Measurements from ENCODE around the gene LPP. TPM values are rescaled to one million over a fixed set of nuclear protein-coding genes. Genes with fewer than 3 reads are reported as not detected.

The LPP gene
- total and polyA plus RNA-seq, 5 donors from 2014 or later, result 14.5 to 102 (median 21.7) TPM

- Mint-ChIP-seq H3K27me3 (no peaks in the 10 kb centered on the region), H3K4me3 (no peak overlapping the region), H3K27ac (no peak overlapping the region), H3K4me1 (peaks cover 0 to 5% (median 0%) of the 10 kb centered on the region in 4 donors), H3K9me3 (peaks cover 0 to 2% (median 0%) of the 10 kb centered on the region in 7 donors), H3K36me3 (peaks cover 6% of the 10 kb centered on the region)
- peaks cover 9% of the 10 kb centered on the region for H3K4me1 ChIP-seq (ENCODE audit: control insufficient read depth, insufficient read depth, low read length, poor library complexity, severe bottlenecking)
- H3K9me3 ChIP-seq (ENCODE audit: control insufficient read depth in 2 of 2, low read length in 2 of 2), result no peaks in the 10 kb centered on the region
- H3K27me3 ChIP-seq (ENCODE audit: control insufficient read depth, insufficient read depth, low read length), result no peaks in the 10 kb centered on the region
- H3K4me3 ChIP-seq (ENCODE audit: low read depth, low read length), result no peak overlapping the region
- peak; percentile 97 for ATAC-seq (ENCODE audit: low read depth in 2 of 2)
- no peaks in the 10 kb centered on the region for H3K36me3 ChIP-seq (ENCODE audit: control insufficient read depth, insufficient read depth, low read length)
- DNase-seq, result peak in 2 of 3 donors; percentile 42 to 76
- no peak overlapping the region for H3K27ac ChIP-seq (ENCODE audit: insufficient read depth, low read length, poor library complexity, severe bottlenecking)
Observed at GRCh38 chr3:188788621-188789081, 634.7 kb downstream of the LPP start.

- H3K27ac ChIP-seq (ENCODE audit: insufficient read depth, low read length, poor library complexity, severe bottlenecking), result no peak overlapping the region
Observed at GRCh38 chr3:188789251-188789650, 635.3 kb downstream of the LPP start.

GRCh38 chr3:188791311-188791710 is 637.4 kb downstream of the LPP start:
- Mint-ChIP-seq H3K9me3 (no peaks in the 10 kb centered on the region), H3K27ac (no peak overlapping the region), H3K4me3 (no peak overlapping the region)

More at GRCh38 chr3:188789251-188789650, 635.3 kb downstream of the LPP start:
- DNase-seq, result no peak
- ATAC-seq (ENCODE audit: low read depth in 2 of 2), result no peak
- H3K4me1 Mint-ChIP-seq, result peaks cover 0 to 5% (median 0%) of the 10 kb centered on the region in 4 donors
- no peaks in the 10 kb centered on the region for H3K9me3 Mint-ChIP-seq
- no peaks in the 10 kb centered on the region for H3K27me3 Mint-ChIP-seq
- Histone ChIP-seq H3K27me3 (ENCODE audit: control insufficient read depth, insufficient read depth, low read length) (no peaks in the 10 kb centered on the region), H3K4me1 (ENCODE audit: control insufficient read depth, insufficient read depth, low read length, poor library complexity, severe bottlenecking) (peaks cover 9% of the 10 kb centered on the region), H3K9me3 (ENCODE audit: control insufficient read depth in 2 of 2, low read length in 2 of 2) (no peaks in the 10 kb centered on the region), H3K36me3 (ENCODE audit: control insufficient read depth, insufficient read depth, low read length) (no peaks in the 10 kb centered on the region), H3K4me3 (ENCODE audit: low read depth, low read length) (no peak overlapping the region)
- H3K27ac Mint-ChIP-seq, result no peak overlapping the region
- H3K4me3 Mint-ChIP-seq, result no peak overlapping the region
- H3K36me3 Mint-ChIP-seq, result peaks cover 6% of the 10 kb centered on the region

GRCh38 chr3:188792793-188793192 is 638.8 kb downstream of the LPP start:
- ATAC-seq (ENCODE audit: low read depth in 2 of 2) (no peak), DNase-seq (no peak)
- no peaks in the 10 kb centered on the region for H3K27me3 Mint-ChIP-seq
- H3K4me1 ChIP-seq (ENCODE audit: control insufficient read depth, insufficient read depth, low read length, poor library complexity, severe bottlenecking), result peaks cover 7% of the 10 kb centered on the region
- no peak overlapping the region for H3K4me3 ChIP-seq (ENCODE audit: low read depth, low read length)
- H3K4me1 Mint-ChIP-seq, result peaks cover 0 to 3% (median 0%) of the 10 kb centered on the region in 4 donors
- H3K36me3 Mint-ChIP-seq, result peaks cover 6% of the 10 kb centered on the region
- H3K9me3 Mint-ChIP-seq, result no peaks in the 10 kb centered on the region
- peak overlapping the region in 1 of 3 donors; percentile 61 for H3K27ac Mint-ChIP-seq
- no peak overlapping the region for H3K27ac ChIP-seq (ENCODE audit: insufficient read depth, low read length, poor library complexity, severe bottlenecking)
- H3K9me3 ChIP-seq (ENCODE audit: control insufficient read depth in 2 of 2, low read length in 2 of 2), result no peaks in the 10 kb centered on the region
- no peaks in the 10 kb centered on the region for H3K36me3 ChIP-seq (ENCODE audit: control insufficient read depth, insufficient read depth, low read length)
- H3K4me3 Mint-ChIP-seq, result no peak overlapping the region
- H3K27me3 ChIP-seq (ENCODE audit: control insufficient read depth, insufficient read depth, low read length), result no peaks in the 10 kb centered on the region

More at GRCh38 chr3:188791311-188791710, 637.4 kb downstream of the LPP start:
- Histone ChIP-seq H3K27ac (ENCODE audit: insufficient read depth, low read length, poor library complexity, severe bottlenecking) (no peak overlapping the region), H3K27me3 (ENCODE audit: control insufficient read depth, insufficient read depth, low read length) (no peaks in the 10 kb centered on the region), H3K9me3 (ENCODE audit: control insufficient read depth in 2 of 2, low read length in 2 of 2) (no peaks in the 10 kb centered on the region), H3K4me3 (ENCODE audit: low read depth, low read length) (no peak overlapping the region), H3K4me1 (ENCODE audit: control insufficient read depth, insufficient read depth, low read length, poor library complexity, severe bottlenecking) (peaks cover 9% of the 10 kb centered on the region), H3K36me3 (ENCODE audit: control insufficient read depth, insufficient read depth, low read length) (no peaks in the 10 kb centered on the region)
- Mint-ChIP-seq H3K4me1 (no peaks in the 10 kb centered on the region), H3K36me3 (peaks cover 6% of the 10 kb centered on the region), H3K27me3 (no peaks in the 10 kb centered on the region)
- DNase-seq (no peak), ATAC-seq (ENCODE audit: low read depth in 2 of 2) (no peak)

DNA sequence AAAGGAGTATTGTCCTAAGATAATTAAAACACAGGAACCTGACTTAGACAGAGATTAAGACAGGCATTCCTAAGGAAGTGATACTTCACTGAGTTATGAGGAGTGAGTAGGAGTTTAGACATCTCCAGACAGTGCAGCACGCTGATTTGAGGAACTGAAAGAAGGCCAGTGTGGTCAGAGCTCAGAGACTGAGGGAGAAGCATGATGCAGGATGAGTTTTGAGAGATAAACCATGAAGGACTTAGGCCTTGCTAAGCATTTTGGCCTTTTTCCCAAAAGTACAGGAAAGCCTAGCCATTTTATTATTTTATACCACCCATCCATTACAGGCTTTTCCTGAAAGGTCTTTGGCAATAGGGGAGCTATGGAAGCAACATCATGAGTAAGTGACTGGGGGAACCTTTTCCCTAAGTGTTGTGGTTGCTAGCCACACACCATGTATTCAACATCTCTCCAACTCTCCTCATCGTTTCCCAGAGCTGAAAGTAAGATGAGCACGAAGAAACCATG is 642.2 kb downstream of the LPP start:
- Histone ChIP-seq H3K27me3 (ENCODE audit: control insufficient read depth, insufficient read depth, low read length) (no peaks in the 10 kb centered on the region), H3K4me1 (ENCODE audit: control insufficient read depth, insufficient read depth, low read length, poor library complexity, severe bottlenecking) (no peaks in the 10 kb centered on the region), H3K27ac (ENCODE audit: insufficient read depth, low read length, poor library complexity, severe bottlenecking) (no peak overlapping the region), H3K4me3 (ENCODE audit: low read depth, low read length) (no peak overlapping the region), H3K9me3 (ENCODE audit: control insufficient read depth in 2 of 2, low read length in 2 of 2) (no peaks in the 10 kb centered on the region), H3K36me3 (ENCODE audit: control insufficient read depth, insufficient read depth, low read length) (no peaks in the 10 kb centered on the region)
- H3K36me3 Mint-ChIP-seq, result peaks cover 6% of the 10 kb centered on the region
- H3K4me3 Mint-ChIP-seq, result no peak overlapping the region
- peak; percentile 37 to 61 for ATAC-seq (ENCODE audit: low read depth in 2 of 2)
- no peaks in the 10 kb centered on the region for H3K9me3 Mint-ChIP-seq
- DNase-seq, result no peak
- no peak overlapping the region for H3K27ac Mint-ChIP-seq
- peaks cover 0 to 5% (median 0%) of the 10 kb centered on the region in 4 donors for H3K4me1 Mint-ChIP-seq
- H3K27me3 Mint-ChIP-seq, result no peaks in the 10 kb centered on the region

- ATAC-seq (ENCODE audit: low read depth in 2 of 2), result no peak
- no peaks in the 10 kb centered on the region for H3K9me3 Mint-ChIP-seq
- H3K27me3 Mint-ChIP-seq, result no peaks in the 10 kb centered on the region
Observed at GRCh38 chr3:188797045-188797444, 643.1 kb downstream of the LPP start.

DNA sequence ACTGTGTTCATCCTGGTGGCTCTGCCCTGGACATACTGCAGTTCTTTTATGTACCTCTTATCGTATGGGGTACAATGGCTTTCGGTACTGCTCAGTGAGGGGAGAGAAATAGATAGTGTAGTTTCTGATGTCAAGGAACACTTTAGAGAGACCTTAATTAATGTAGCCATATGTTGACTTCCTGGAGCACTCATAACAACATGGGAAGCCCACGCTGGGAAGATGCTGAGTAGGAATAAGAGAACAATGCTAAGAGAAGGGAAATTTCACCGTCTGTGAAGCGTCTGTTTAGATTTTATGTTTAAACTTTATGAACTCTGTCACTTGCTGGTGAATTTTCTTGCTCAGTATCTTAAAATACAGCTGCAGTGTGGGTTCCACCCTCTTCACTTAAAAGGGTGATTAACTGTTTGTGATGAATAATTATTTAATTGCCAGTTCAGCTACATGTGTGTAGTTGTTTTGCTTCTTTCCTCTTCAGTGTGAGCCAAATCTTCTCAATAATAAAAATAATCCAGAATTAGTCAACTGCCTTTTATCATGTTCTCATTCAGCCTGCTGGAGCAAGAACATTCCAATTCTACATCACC is 644.7 kb downstream of the LPP start:
- no peak for DNase-seq
- H3K36me3 ChIP-seq (ENCODE audit: control insufficient read depth, insufficient read depth, low read length), result no peaks in the 10 kb centered on the region
- peaks cover 0 to 5% (median 0%) of the 10 kb centered on the region in 4 donors for H3K4me1 Mint-ChIP-seq
- H3K27ac ChIP-seq (ENCODE audit: insufficient read depth, low read length, poor library complexity, severe bottlenecking), result no peak overlapping the region
- no peak overlapping the region for H3K4me3 ChIP-seq (ENCODE audit: low read depth, low read length)
- H3K36me3 Mint-ChIP-seq, result no peaks in the 10 kb centered on the region
- no peak for ATAC-seq (ENCODE audit: low read depth in 2 of 2)
- no peaks in the 10 kb centered on the region for H3K4me1 ChIP-seq (ENCODE audit: control insufficient read depth, insufficient read depth, low read length, poor library complexity, severe bottlenecking)
- no peaks in the 10 kb centered on the region for H3K27me3 ChIP-seq (ENCODE audit: control insufficient read depth, insufficient read depth, low read length)
- H3K4me3 Mint-ChIP-seq, result no peak overlapping the region
- H3K27me3 Mint-ChIP-seq, result no peaks in the 10 kb centered on the region
- H3K9me3 Mint-ChIP-seq, result peaks cover 0 to 3% (median 0%) of the 10 kb centered on the region in 7 donors
- no peaks in the 10 kb centered on the region for H3K9me3 ChIP-seq (ENCODE audit: control insufficient read depth in 2 of 2, low read length in 2 of 2)
- no peak overlapping the region for H3K27ac Mint-ChIP-seq

More at GRCh38 chr3:188797045-188797444, 643.1 kb downstream of the LPP start:
- no peaks in the 10 kb centered on the region for H3K27me3 ChIP-seq (ENCODE audit: control insufficient read depth, insufficient read depth, low read length)
- no peak overlapping the region for H3K4me3 ChIP-seq (ENCODE audit: low read depth, low read length)
- Mint-ChIP-seq H3K36me3 (peaks cover 3% of the 10 kb centered on the region), H3K27ac (no peak overlapping the region), H3K4me3 (no peak overlapping the region), H3K4me1 (peaks cover 0 to 5% (median 0%) of the 10 kb centered on the region in 4 donors)
- no peaks in the 10 kb centered on the region for H3K9me3 ChIP-seq (ENCODE audit: control insufficient read depth in 2 of 2, low read length in 2 of 2)
- DNase-seq, result no peak
- no peaks in the 10 kb centered on the region for H3K4me1 ChIP-seq (ENCODE audit: control insufficient read depth, insufficient read depth, low read length, poor library complexity, severe bottlenecking)
- no peaks in the 10 kb centered on the region for H3K36me3 ChIP-seq (ENCODE audit: control insufficient read depth, insufficient read depth, low read length)
- H3K27ac ChIP-seq (ENCODE audit: insufficient read depth, low read length, poor library complexity, severe bottlenecking), result no peak overlapping the region

- Histone ChIP-seq H3K27me3 (ENCODE audit: control insufficient read depth, insufficient read depth, low read length) (no peaks in the 10 kb centered on the region), H3K4me1 (ENCODE audit: control insufficient read depth, insufficient read depth, low read length, poor library complexity, severe bottlenecking) (no peaks in the 10 kb centered on the region), H3K36me3 (ENCODE audit: control insufficient read depth, insufficient read depth, low read length) (no peaks in the 10 kb centered on the region), H3K27ac (ENCODE audit: insufficient read depth, low read length, poor library complexity, severe bottlenecking) (no peak overlapping the region), H3K9me3 (ENCODE audit: control insufficient read depth in 2 of 2, low read length in 2 of 2) (peaks cover 1 to 2% of the 10 kb centered on the region in 2 experiments), H3K4me3 (ENCODE audit: low read depth, low read length) (no peak overlapping the region)
- DNase-seq (no peak), ATAC-seq (ENCODE audit: low read depth in 2 of 2) (no peak)
- no peaks in the 10 kb centered on the region for H3K27me3 Mint-ChIP-seq
- peaks cover 0 to 5% (median 2%) of the 10 kb centered on the region in 4 donors for H3K4me1 Mint-ChIP-seq
- no peak overlapping the region for H3K4me3 Mint-ChIP-seq
- peaks cover 0 to 6% (median 3%) of the 10 kb centered on the region in 7 donors for H3K9me3 Mint-ChIP-seq
- no peaks in the 10 kb centered on the region for H3K36me3 Mint-ChIP-seq
- no peak overlapping the region for H3K27ac Mint-ChIP-seq
Observed at GRCh38 chr3:188801393-188801792, 647.4 kb downstream of the LPP start.

Data from CD4-positive, CD25-positive, alpha-beta regulatory T cell (primary cell).